ENCODE data around the gene PPP1R10.
A peak's percentile ranks its signal among the peaks of the same experiment; 100 is the strongest.
"Not testable (repeated sequence)": the region's sequence is repeated elsewhere in the genome, so short reads cannot be mapped to it uniquely, and the experiment has no call there.

Gene PPP1R10

DNA sequence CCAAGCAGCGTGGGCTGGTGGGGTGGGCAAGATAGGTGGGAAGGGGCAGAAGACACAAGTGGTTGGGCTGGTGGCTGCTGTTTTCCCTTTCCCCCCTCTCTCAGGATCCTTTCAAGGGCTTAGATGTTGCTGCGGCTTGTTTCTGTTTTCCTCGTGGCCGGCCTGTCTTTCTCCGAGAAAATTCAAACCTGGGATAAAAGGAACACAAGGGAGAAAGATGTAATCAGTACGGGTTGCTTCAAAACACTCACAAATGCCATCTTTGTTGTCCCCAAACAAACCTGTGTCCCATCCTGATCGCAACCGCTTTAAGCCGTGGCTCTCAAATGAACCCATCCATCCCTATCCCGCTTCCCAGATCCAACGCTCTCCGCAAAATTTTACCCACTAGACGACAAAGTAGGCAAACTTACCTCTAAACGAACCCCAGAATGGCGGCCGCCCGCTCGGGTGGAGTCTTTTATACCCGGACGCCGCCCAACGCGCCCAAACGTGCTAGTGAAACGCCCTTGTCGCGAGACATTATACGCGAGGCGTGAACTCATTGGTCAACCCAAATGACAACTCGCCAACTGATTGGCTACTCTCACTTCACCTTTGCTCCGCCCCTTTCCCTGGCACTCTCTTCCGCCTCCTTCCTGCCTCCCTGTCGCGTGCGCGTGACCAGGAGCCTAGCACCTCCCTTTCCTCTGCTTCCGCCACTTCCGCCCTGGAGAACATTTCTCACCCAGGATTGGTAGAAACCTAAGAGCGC lies at the start of gene PPP1R10:
TSS of gene PPP1R10 (minus strand) at position 433 of the 754 bp plus-strand sequence. CDS start 7,299 bp downstream, outside the sequence.
- peak; percentile 98 for DNase-seq (ENCODE audit: low read depth)

DNA sequence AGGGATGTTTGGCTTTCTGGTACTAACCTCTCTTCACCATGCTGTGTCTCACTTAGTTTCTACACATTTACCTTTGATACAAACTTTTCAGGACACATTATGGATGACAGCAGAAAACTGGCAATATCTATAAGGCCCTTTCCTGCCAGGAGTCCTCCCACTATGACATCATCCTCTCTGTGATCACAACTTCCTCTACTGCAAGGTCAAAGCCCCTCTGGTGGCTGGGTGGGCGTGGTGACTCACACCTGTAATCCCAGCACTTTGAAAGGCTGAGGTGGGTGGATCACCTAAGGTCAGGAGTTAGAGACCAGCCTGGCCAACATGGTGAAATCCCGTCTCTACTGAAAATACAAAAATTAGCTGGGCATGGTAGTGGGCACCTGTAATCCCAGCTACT lies 49.3 kb upstream of the PPP1R10 start:
- not testable (repeated sequence) for DNase-seq (ENCODE audit: low read depth)

DNA sequence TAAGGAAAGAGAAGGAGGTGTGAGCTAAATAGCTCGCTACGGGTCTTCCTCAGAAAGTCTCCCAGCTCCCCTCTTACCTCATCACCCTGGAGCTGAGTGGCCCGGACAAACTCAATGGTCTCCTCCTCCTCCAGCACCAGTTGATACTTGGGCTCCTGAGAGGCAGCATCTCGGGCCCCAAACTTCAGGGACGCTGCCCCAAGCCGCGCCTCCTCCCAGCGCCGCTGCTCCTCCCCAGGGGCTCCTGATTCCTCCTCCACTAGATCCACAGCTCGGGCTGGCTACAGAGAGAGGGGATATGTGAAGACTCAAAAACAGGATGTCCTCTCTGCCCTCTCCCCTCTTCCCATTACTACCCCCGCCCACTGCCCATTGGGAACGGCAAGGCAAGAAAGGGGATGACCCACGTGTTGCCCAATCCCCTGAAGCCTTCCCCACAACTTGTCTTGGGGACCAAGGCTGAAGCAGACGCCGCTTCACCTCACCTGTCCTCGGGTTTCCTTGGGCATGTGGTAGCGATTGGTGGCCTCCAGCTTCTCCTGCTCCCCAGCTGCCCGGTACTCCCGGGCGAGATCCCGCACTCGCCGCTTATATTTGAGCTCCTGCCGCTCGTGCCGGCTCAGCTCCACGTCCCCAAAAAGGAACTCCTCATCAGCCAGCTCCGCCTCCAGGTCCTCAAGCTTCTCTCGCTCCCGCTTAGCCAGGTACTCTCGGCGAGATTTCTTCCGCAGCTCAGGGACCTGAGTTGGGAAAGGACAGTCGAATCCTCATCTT lies 48.1 kb upstream of the PPP1R10 start:
- no peak for DNase-seq (ENCODE audit: low read depth)

DNA sequence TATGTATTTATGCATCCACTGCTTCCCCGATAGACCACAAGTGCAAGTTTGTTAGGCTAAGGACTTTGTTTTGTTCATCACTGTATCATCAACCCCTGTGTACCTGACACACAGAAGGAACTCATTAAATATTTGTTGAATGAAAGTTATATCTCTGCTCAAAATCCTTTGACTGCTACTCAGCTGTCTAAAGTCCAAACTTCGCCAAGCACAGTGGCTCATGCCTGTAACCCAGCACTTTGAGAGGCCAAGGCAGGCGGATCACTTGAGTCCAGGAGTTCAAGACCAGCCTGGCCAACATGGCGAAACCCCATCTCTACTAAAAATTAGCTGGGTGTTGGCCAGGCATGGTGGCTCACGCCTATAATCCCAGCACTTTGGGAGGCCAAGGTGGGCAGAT lies 40.9 kb upstream of the PPP1R10 start:
- not testable (repeated sequence) for DNase-seq (ENCODE audit: low read depth)

DNA sequence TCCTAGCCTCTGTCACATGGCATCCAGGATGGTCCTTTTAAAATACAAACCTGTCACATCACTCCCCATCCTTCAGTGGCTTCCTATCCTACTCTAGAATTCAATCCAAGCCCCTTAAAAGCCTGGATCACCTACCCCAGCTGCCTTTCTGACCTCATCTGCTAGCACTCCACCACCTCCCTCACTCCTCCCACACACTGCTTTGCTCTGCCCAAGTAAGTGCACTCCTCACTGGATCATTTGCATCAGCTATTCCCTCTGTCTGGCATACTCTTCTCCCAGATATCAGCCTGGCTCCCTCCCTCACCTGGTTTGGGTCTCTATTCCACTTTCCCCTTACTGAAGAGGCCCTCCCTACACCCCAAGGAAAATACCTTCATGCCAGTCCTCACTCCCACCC lies 40.4 kb upstream of the PPP1R10 start:
- DNase-seq (ENCODE audit: low read depth): no peak

DNA sequence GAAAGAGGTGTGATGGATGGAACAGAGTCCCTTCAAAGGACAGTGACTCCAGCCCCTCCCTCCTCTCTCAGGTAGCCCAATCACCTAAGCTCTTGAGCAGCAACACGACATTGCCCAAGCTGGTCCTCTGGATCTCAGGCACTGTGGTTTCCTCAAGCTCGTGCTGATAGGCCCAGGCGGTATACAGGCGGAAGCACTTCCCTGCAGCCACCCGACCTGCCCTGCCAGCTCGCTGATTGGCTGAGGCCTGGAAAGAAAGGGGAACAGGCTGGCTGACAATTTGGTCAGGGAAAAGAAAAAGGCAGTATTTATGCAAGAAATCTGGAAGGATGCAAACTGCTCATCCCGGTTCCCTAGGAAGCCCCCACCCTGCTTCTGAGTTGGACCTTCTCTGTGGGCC lies 39.5 kb upstream of the PPP1R10 start:
- DNase-seq (ENCODE audit: low read depth): no peak

DNA sequence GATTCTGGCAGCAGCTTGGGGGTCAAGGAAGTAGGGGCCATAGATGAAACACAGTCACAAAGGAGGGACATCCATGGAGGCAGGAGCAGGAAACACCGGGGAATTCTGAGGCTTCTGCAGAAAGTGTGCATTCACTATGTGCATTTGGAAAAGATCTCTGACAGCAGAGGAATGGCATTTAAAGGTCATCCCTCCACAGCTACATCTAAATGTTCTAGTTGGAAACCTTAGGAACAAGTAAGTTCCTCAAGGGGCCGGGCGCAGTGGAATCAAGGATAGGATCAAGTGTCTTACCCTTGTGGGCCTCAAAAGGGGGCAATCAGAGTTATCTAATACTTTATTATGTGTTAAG lies 38.7 kb upstream of the PPP1R10 start:
- no peak for DNase-seq (ENCODE audit: low read depth)

DNA sequence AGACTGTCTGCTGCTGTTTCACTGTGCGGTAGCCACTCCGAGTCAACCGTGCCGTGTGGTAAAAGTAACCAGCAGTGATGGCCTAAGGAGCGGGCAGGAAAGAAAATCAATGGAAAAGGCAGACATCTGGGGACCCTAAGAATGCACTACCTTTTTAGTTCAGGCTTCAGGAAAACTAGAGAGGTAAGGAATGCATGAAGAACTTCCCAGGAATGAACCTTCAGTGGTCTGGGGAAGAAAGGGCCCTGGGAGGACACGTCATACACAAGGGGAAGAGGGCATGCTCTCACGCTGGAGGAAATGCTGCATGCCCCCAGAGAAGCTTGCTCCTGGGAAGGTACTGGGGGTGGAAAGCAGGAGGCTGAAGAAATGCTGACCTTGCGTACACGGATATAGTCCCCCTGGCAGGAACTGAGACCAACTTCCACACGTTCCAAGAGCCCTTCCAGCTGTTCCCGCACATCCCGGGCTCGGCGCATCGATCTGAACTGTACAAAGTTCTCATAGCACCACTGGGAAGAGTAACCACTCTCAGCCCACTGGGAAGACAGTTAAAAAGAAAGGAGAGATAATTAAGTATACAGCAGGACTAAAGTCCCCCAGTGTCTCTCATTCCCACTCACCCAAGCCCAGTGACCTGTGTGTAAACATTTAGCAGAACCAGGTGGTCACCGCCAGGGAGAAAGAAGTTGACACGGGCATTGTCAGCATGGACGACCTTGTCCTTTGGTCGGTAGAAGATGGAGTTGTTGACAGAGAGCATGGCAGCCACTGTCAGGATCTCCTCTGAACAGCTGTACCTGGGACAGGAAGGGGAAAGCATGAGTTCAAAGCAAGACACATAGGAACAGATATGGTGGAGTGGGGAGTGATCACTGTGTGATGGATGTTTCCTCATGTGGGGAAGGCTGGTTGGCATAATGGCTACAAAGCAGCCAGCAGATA lies 38.0 kb upstream of the PPP1R10 start:
- DNase-seq (ENCODE audit: low read depth): no peak

DNA sequence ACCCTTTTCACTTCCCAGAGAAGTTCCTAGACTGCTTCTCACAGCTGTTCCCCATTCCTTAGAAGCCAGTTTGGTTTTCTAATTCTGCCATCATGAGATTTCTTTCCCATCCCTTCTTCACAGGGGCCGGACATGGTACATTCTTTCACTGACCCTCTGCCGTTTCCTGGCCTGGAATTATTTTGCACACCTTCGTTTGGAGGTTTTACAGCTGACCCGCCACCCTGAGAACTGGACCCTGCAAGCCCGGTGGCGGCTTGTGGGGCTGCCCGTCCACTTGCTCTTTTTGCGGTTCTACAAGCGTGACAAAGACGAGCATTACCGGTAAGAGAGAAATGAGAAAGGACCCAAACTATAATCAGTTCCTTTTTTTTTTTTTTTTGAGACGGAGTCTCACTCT lies 34.1 kb upstream of the PPP1R10 start:
- no peak for DNase-seq (ENCODE audit: low read depth)

DNA sequence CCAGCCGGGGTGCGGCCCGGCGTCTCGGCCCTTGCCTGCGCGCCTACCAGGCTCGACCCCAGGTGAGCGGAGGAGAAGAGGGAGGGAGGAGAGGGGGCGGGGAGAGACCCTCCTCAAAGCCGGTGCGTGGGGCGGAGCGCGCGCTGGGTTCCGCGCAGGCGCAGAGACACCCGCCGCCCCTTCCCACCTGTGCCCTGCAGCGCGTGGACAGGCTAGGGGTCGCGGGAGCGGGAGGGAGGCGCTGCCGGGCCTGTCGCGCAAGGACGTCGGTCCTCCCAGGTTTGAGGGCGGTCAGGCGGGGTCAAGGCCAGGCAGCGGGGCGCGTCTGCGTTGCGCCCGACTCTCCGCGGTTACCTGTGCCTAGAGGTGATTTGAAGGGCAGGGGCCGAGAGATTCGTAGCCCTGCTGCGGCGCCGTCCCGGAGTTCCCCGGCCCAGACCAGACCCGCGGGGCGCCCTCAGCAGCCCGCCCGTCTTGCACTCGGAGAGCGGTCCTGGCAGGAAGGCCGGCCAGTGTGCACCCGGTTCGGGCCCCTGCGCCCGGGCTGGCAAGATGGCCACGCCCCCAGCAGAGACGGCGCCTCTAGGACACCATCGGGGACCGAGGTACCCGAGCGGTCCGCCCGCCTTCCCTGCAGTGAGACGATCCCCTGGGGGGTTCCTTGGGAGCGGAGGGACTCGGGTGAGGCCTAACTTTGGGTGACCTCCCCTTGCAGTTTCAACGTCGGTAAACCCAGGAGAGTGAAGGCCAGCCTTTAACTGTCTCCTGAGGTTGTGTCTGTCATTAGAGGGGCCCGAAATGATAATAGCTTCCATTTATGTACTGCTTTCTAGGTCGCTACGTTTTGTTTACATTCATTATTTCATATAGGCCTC lies 30.4 kb upstream of the PPP1R10 start:
- DNase-seq (ENCODE audit: low read depth): peak; percentile 75

DNA sequence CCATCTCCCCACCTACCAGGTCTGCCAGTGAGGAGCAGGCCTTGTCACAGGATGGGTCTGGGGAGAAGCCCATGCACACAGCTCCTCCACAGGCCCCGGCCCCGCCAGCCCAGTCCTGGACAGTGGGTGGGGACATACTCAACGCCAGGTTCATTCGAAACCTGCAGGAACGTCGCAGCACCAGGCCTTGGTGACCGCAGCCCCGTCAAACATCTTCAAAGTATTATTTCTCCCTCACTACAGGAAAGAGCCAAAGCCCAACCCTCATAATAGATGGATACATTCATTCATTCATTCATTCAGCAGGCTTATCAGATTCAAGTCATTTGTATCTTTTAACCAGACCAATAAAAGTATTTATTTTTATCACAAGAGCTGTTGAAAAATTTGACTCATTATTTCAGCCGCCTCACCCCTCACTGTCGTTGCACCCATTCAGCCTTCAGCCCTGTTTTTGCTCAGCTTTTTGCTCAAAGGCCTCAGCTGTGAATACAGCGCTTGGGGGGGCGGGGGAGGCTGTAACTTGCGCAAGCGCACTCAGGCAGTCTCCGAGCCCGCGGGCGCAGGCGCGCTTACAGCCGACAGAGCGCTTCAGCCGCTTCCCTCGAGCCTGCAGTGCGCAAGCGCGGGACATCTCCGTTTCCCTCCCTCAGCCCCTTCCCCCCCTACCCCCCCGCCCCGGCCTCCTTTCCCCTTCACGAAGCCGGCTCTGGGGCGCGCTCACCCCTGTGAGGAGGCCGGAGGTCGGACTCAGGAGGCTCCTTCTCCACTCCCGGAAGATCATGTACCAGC lies 29.6 kb upstream of the PPP1R10 start, which contains the start of gene C6orf136:
TSS of gene C6orf136 (plus strand) at position 684 of the 792 bp plus-strand sequence. CDS start at position 783, 99 bp downstream.
- peak; percentile 86 for DNase-seq (ENCODE audit: low read depth)

DNA sequence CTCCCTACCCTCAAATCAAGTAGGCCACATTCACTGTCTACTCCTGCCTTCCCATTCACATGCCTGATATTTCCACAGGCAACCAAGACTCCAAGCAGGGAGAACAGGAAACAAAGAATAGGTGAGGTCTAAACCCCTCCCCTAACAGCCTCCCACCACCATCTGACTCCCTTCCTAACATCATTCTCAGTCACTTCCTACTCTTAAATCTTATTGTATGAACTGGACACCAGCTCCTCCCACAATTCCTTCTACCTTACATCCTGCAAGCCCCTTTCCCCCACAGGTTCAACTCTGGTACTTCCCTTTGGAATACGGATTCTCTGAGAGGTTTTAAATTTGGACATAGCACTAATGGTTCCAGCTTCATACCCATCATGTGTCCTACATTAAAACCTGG lies 28.9 kb upstream of the PPP1R10 start:
- no peak for DNase-seq (ENCODE audit: low read depth)

DNA sequence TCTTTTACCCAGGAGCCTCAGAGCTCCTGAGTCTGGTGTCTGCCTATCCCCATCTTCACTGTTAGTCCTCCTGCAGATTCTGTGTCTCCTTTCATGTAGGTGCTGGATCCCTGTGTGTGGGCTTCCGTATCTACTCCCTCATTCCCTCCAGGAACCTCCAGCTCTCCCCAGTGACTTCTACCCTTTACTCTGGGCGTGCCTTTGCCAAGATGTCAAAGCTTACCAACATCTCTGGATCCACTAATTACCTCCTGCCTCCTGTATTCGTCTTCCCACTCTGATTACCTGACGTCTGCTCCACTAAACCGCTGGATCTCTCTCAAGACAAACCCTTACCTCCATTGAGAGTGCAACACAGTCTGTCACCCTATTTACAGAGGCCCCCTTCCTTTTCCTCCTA lies 27.7 kb upstream of the PPP1R10 start:
- DNase-seq (ENCODE audit: low read depth): no peak

DNA sequence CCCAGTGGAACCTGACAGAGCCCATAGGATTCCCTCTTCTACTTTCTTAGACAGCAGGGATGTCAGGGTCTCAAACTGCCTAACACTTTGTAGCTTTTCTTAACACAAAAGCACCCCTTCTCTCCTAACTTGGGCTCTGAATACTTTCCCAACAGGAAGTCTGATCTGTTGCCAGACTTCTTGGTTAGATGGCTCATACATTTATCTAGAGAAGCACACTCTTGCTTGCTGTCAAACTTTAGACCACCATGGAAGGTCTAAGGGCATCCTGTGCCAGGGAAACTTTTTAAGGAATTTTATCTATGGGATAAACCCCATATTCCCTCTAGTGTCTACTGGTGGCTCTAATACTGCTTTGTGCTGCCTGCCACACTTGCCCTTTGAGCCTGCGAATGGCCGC lies 26.6 kb upstream of the PPP1R10 start:
- no peak for DNase-seq (ENCODE audit: low read depth)

DNA sequence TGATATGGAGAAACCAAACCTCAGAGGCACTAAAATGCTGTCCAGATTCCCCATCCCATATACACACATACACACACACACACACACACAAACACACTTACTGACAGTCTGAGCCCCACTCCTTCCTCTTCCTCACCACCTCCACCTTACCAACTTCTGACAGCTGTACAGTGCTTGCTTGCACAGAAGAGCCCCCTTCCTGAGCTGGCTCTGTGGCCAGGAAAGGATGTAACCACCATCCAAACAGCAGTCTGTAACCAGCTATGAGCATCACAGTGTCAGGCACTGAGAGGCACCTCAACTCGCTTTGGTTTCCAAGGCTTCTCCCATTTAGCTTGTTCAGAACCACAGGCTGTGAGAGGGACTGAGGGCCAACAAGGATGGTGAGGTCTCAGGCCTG lies 24.0 kb upstream of the PPP1R10 start:
- DNase-seq (ENCODE audit: low read depth): no peak

DNA sequence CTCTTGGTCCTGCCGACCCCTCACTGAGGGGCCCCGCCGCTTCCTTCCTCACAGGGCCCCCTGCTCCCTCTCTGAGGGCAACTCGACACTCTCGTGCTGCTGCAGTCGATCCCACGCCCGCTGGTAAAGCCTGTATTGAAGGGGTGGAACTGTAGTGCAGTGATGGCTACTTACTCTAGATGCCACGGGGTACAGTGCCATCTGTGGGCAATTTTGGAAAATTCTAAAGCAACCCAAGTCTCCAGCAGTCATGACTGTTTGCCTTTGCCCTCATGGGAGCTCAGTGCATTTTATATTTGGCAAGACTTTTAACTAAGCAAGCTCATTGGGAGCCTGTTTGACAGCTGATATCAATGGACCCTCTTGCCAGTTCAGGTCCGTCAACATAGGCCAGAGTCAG lies 23.4 kb upstream of the PPP1R10 start:
- DNase-seq (ENCODE audit: low read depth): no peak

DNA sequence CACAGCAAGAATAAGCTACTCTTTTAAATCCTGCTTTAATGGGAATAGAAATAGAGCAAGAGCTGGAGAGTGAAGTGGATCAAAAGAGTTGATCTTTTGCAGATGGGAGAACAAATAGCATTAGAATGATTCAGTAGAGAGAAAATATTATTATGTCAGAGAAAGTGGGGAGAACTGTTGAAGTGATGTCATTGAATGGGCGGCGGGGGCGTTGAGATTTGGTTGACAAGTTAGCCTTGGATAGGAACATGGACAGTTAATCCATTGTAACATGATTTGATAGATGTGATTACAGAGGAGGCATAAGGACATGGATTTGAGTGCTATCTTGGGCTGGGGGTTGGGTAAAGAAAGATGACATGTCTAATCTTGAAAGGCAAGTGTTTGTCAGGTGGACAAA lies 18.8 kb upstream of the PPP1R10 start:
- no peak for DNase-seq (ENCODE audit: low read depth)

DNA sequence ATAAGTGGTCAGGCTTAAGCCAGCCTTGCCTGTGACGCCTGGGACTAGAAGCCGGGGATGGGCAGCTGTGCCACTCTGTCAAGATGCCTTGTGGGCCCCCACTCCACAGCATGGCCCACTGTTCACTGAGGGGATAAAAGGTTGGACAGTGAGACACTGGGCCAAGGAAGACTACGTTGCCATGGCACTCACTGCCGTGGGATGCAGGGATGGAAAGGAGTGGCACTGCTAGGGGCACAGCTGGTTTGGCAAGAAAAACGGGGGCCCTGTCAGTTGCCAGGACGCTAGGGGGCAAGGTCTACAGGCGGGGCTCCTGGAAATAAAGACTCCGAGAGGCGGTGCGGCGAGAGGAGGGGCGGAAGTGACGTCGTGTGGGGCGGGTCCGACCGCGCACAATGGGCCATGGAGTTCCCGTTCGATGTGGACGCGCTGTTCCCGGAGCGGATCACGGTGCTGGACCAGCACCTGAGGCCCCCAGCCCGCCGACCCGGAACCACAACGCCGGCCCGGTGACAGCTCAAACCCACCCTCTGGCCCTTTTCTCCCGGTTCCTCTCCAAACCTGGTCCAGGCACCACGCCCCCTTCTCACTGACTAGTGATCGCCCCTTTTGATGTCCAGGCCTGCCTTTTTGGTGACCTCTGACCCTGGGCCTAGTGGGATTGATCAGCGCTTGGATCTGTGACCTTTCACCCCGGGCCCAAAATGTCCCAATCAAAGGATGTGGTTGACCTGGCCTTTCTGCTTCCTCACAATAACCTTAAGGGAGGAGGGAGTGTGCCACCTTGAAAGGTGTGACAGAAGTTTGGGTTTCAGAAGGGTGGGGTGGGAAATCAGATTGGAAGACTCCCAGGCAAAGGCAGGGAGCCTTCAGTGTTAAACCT lies 9.7 kb upstream of the PPP1R10 start, which contains the start of gene ATAT1:
TSS of gene ATAT1 (plus strand) at position 391 of the 883 bp plus-strand sequence.
- DNase-seq (ENCODE audit: low read depth): peak; percentile 84

DNA sequence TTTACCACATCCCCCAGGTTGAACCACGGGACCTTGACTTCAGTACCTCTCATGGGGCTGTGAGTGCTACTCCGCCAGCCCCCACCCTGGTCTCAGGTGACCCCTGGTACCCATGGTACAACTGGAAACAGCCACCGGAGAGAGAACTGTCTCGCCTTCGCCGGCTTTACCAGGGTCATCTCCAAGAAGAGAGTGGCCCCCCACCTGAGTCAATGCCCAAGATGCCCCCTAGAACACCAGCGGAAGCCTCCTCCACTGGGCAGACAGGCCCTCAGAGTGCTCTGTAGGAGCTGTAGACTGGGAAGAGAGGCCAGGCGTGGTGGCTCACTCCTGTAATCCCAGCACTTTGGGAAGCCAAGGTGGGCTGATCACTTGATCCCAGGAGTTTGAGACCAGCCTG lies 8.5 kb upstream of the PPP1R10 start:
- no peak for DNase-seq (ENCODE audit: low read depth)
